AG04450 (cell line): Measurements from ENCODE around the gene MAP3K10. TPM values are rescaled to one million over a fixed set of nuclear protein-coding genes. Genes with fewer than 3 reads are reported as not detected.

Experiments used
- CTCF ChIA-PET: fragments of 300-600, 350-600 bp; formaldehyde crosslinking; extraction: SDS; loops from one replicate; lab custom pipeline; 2022; ENCODE audit warnings: antibody characterized with exemption, inconsistent platforms; lab: Charles Lee
- POLR2A ChIA-PET: fragments of 350-600 bp; formaldehyde crosslinking; extraction: SDS; loops from one replicate; lab custom pipeline; 2021; ENCODE audit warnings: antibody characterized with exemption, inconsistent platforms; lab: Yijun Ruan, JAX
- DNase-seq: peaks from one replicate; pipeline ENCODE4 v3.0.0-alpha.2; 2011; ENCODE audit warnings: low read depth, low spot score
- H3K27ac ChIP-seq: one replicate; pipeline ENCODE4 v1.5.1; 2012; ENCODE audit warnings: low read depth, low read length, control low read depth
- H3K27me3 ChIP-seq: one replicate; pipeline ENCODE4 v1.6.0; 2012; ENCODE audit warnings: low read length; ENCODE audit not compliant: control insufficient read depth, insufficient read depth
- H3K4me3 ChIP-seq: 2 replicates; pipeline ENCODE4 v1.5.1; 2011; ENCODE audit warnings: mild to moderate bottlenecking, low read depth, low read length, control low read depth
- H3K9me3 ChIP-seq: 2 replicates; pipeline ENCODE4 v1.5.1; 2012; ENCODE audit warnings: low read length; ENCODE audit not compliant: control insufficient read depth, insufficient read depth
- CTCF ChIP-seq: IDR thresholded peaks from 2 replicates; pipeline ENCODE4 v1.5.1; 2011; ENCODE audit warnings: low read depth, low read length, control low read depth, inconsistent platforms
- polyA minus RNA-seq: library from RNA; depleted of rRNA, polyadenylated mRNA; stranded (reverse); fragments of >200 nt; gene quantifications from 2 replicates; pipeline ENCODE4 v1.2.3, GENCODE V29; 2011; rRNA and poly(A)+ RNA removed
- polyA plus RNA-seq: library from polyadenylated mRNA; depleted of rRNA; stranded (reverse); fragments of >200 nt; gene quantifications from 2 replicates; pipeline ENCODE4 v1.2.3, GENCODE V29; 2011; rRNA removed

Gene MAP3K10
- polyA plus RNA-seq, result 2.0 and 2.3 TPM in 2 replicates
- 5.0 and 5.5 TPM in 2 replicates for polyA minus RNA-seq

- ChIA-PET POLR2A (interaction anchor here (0.9 kb wide), 1 partner anchor 100 kb away, joined by 3 read pairs; the partner anchor contains the start of gene ZNF780A), CTCF (interaction anchor here (0.5 to 1.2 kb wide), 2 partner anchors 221 kb away, joined by 3 read pairs; partner anchors contain the start of gene PSMC4)
- no peak for TF ChIP-seq CTCF
Observed at GRCh38 chr19:40190891-40191835, at the start of gene MAP3K10. MAP3K10 (plus strand) TSS chr19:40191426; CDS start chr19:40192032, 606 bp downstream.

GRCh38 chr19:40141551-40141950 is 49.7 kb upstream of the MAP3K10 start:
- POLR2A ChIA-PET, result interaction anchor here (0.6 kb wide), 1 partner anchor 53 kb away, joined by 3 read pairs; no protein-coding TSS in a partner anchor
- CTCF ChIA-PET, result interaction anchor here (0.8 to 1.5 kb wide), 3 partner anchors 15 to 164 kb away, joined by 3 read pairs; no protein-coding TSS in a partner anchor
- no peak for DNase-seq

More at GRCh38 chr19:40190891-40191835, at the start of gene MAP3K10:
- peak within 1 kb of the TSS; percentile 84 for H3K4me3 ChIP-seq
- no peaks in the 10 kb centered on the region for H3K27me3 ChIP-seq
- no peak for DNase-seq
- H3K9me3 ChIP-seq, result no peaks in the 10 kb centered on the region
- peak within 1 kb of the TSS; percentile 70 for H3K27ac ChIP-seq

GRCh38 chr19:40143612-40144011 is 47.6 kb upstream of the MAP3K10 start:
- peaks cover 2% of the 10 kb centered on the region for H3K27me3 ChIP-seq
- no peaks in the 10 kb centered on the region for H3K9me3 ChIP-seq
- ChIA-PET CTCF (interaction anchor here (0.6 to 0.7 kb wide), 2 partner anchors 72 to 79 kb away, joined by 5 to 6 read pairs; no protein-coding TSS in a partner anchor), POLR2A (no interaction called here)
- no peak overlapping the region for H3K4me3 ChIP-seq
- DNase-seq, result no peak
- TF ChIP-seq CTCF, result no peak
- no peak overlapping the region for H3K27ac ChIP-seq

More at GRCh38 chr19:40141551-40141950, 49.7 kb upstream of the MAP3K10 start:
- Histone ChIP-seq H3K9me3 (no peaks in the 10 kb centered on the region), H3K4me3 (no peak overlapping the region), H3K27me3 (peaks cover 5% of the 10 kb centered on the region), H3K27ac (no peak overlapping the region)
- TF ChIP-seq CTCF, result no peak

- POLR2A ChIA-PET, result no interaction called here
- Histone ChIP-seq H3K27ac (no peak overlapping the region), H3K4me3 (no peak overlapping the region), H3K27me3 (no peaks in the 10 kb centered on the region), H3K9me3 (no peaks in the 10 kb centered on the region)
- no peak for DNase-seq
- CTCF ChIA-PET, result interaction anchor here (0.6 to 0.7 kb wide), 2 partner anchors 72 to 79 kb away, joined by 5 to 6 read pairs; no protein-coding TSS in a partner anchor
- no peak for TF ChIP-seq CTCF
Observed at GRCh38 chr19:40144151-40144550, 47.1 kb upstream of the MAP3K10 start.
